ENCODE measurements around the gene CALML4.

GRCh38 chr15:68184616-68185480 is 20.3 kb downstream of the CALML4 start:
- no peak for TF ChIP-seq CTCF (IDR thresholded peaks at IDR 0.05)
- no peak for TF ChIP-seq EP300 (IDR thresholded peaks at IDR 0.05)
- TF ChIP-seq POLR2A (IDR thresholded peaks at IDR 0.05), result no peak

Measured in gastroesophageal sphincter (tissue), 3 donors.